Natural killer cell (primary cell): Measurements from ENCODE around the gene ZNF525. TPM values are rescaled to one million over a fixed set of nuclear protein-coding genes. Genes with fewer than 3 reads are reported as not detected.
A peak's percentile ranks its signal among the peaks of the same experiment; 100 is the strongest.

ENCODE experiments used
- ATAC-seq, 3 donors: fragments of 150-1000 bp in 2 of 3; fragments of 200-7000 bp in 1 of 3; cut with Tn5 transposase; 1 replicate in 1 of 3; 2 replicates in 2 of 3; pipeline ENCODE4 v1.10.0; 2021; ENCODE audit warnings: mild to moderate bottlenecking in 2 of 3, moderate library complexity in 2 of 3
- DNase-seq, 2 donors: peaks; one replicate each; pipeline versions ENCODE4 v3.0.0 to v3.0.0-alpha.2; 2013 to 2021; ENCODE audit warnings: mixed read lengths in 1 of 2
- H3K27ac ChIP-seq: one replicate; pipeline ENCODE4 v1.5.1; 2013; ENCODE audit warnings: mild to moderate bottlenecking, low read length
- H3K27me3 ChIP-seq: one replicate; pipeline ENCODE4 v1.6.1; 2013; ENCODE audit warnings: low read length; ENCODE audit not compliant: control insufficient read depth, insufficient read depth
- H3K36me3 ChIP-seq: one replicate; pipeline ENCODE4 v1.6.1; 2013; ENCODE audit warnings: low read length; ENCODE audit not compliant: control insufficient read depth, insufficient read depth
- H3K4me1 ChIP-seq: one replicate; pipeline ENCODE4 v1.6.1; 2013; ENCODE audit warnings: low read length; ENCODE audit not compliant: control insufficient read depth, insufficient read depth
- H3K4me3 ChIP-seq: one replicate; pipeline ENCODE4 v1.5.1; 2013; ENCODE audit warnings: low read length
- H3K9me3 ChIP-seq: one replicate; pipeline ENCODE4 v1.6.1; 2013; ENCODE audit warnings: low read length; ENCODE audit not compliant: control insufficient read depth, insufficient read depth
- H3K27ac Mint-ChIP-seq, 2 donors: one replicate each; pipeline ENCODE4 v1.8.0; 2022; ENCODE audit warnings: mild to moderate bottlenecking in 2 of 2, mixed read lengths in 2 of 2, moderate library complexity in 1 of 2
- H3K27me3 Mint-ChIP-seq, 2 donors: one replicate each; pipeline ENCODE4 v1.8.0; 2022; ENCODE audit warnings: low read depth in 2 of 2, mixed read lengths in 2 of 2
- H3K36me3 Mint-ChIP-seq: one replicate; pipeline ENCODE4 v1.8.0; 2022; ENCODE audit warnings: mixed read lengths
- H3K4me1 Mint-ChIP-seq, 2 donors: one replicate each; pipeline ENCODE4 v1.8.0; 2022; ENCODE audit warnings: mixed read lengths in 2 of 2
- H3K4me3 Mint-ChIP-seq: one replicate; pipeline ENCODE4 v1.8.0; 2022; ENCODE audit warnings: mild to moderate bottlenecking, moderate library complexity, mixed read lengths
- H3K9me3 Mint-ChIP-seq, 2 donors: one replicate each; pipeline ENCODE4 v1.8.0; 2022; ENCODE audit warnings: mixed read lengths in 2 of 2
- CTCF ChIP-seq: fragments of 200-600 bp; IDR thresholded peaks from one replicate; pipeline ENCODE4 v1.8.0; 2022; ENCODE audit warnings: antibody characterized with exemption
- WGBS: methylation state at CpG from one replicate; pipeline ENCODE4 v1.1.7; 2013; ENCODE audit warnings: missing lambda C conversion rate; ENCODE audit not compliant: insufficient coverage; 5-methylcytosine and 5-hydroxymethylcytosine counted together
- intact Hi-C: fragments of 100-400 bp; cut with micrococcal nuclease; formaldehyde crosslinking; loops from one replicate; pipeline ENCODE4 v1.14.2; 2022
- total RNA-seq, 4 donors: library from RNA; stranded (reverse); fragments of 120-200 nt in 1 of 4; gene quantifications; one replicate each; pipeline versions ENCODE4 v1.2.3 to v1.2.4, GENCODE V29; 2013 to 2022

ZNF525 gene
- total RNA-seq, 3 donors from 2014 or later (not counting 1 experiment from before 2014, with no cell fraction given): 20.7 to 27.0 (median 21.8) TPM

GRCh38 chr19:53424968-53425597 lies 59.6 kb downstream of the ZNF525 start:
- DNase-seq (peak; percentile 47 to 88), ATAC-seq (peak; percentile 89 to 99 (median 98))
- peak; percentile 81 for TF ChIP-seq CTCF
- no peaks in the 10 kb centered on the region for H3K36me3 Mint-ChIP-seq
- Histone ChIP-seq H3K4me1 (no peaks in the 10 kb centered on the region), H3K27ac (no peak overlapping the region), H3K9me3 (no peaks in the 10 kb centered on the region), H3K27me3 (no peaks in the 10 kb centered on the region), H3K36me3 (no peaks in the 10 kb centered on the region), H3K4me3 (no peak overlapping the region)
- no peaks in the 10 kb centered on the region for H3K9me3 Mint-ChIP-seq
- 22% methylated on average over 7 of the region's 9 CpGs for WGBS
- H3K27me3 Mint-ChIP-seq: no peaks in the 10 kb centered on the region
- no peaks in the 10 kb centered on the region for H3K4me1 Mint-ChIP-seq
- no peak overlapping the region for H3K4me3 Mint-ChIP-seq
- H3K27ac Mint-ChIP-seq: no peak overlapping the region
- intact Hi-C loops: loop anchor here (1.0 to 2.0 kb wide), 3 partner anchors 30 to 321 kb away; partner anchors contain the start of gene ZNF765

DNA sequence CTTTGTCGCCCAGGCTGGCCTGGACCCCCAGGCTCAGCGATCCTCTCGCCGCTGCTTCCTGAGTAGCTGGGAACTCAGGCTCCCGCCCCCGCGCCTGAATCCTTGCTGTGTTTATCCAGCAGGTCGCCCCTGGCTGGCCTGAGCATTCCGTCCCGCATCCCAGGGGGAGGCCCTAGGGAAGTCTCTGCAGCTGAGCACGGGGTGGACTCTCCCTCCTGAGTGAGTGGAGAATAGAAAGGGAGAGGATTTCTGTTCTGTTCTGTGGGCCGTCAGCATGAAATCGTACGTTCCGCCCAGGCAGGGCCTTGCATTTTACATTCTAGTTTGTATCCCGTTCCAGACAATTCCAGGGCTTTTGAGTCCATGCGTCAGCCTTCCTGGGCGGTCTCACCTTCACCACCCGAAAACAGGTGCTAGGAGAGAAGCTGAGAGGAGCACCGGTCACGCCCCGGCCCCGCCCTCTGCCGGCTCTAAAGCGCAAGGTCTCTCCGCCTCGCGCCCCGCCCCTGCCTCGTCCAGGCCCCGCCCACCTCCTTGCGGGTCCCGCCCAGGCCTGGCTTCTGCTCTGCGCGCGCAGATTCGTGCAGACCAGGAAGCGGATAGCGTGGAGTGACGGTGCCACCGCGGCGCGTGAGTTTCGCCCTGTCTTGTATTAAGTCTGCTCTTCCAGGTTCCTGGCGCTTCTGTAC lies 66.0 kb downstream of the ZNF525 start, which contains the start of gene ZNF761:
Gene ZNF761 (plus strand): TSS at position 586 of the 689 bp plus-strand sequence. CDS start 15,285 bp downstream, outside the sequence.
- DNase-seq: peak; percentile 98 to 99
- peak within 1 kb of the TSS; percentile 95 for H3K4me3 Mint-ChIP-seq
- Histone ChIP-seq H3K27ac (peak within 1 kb of the TSS; percentile 77), H3K36me3 (peaks cover 8% of the 10 kb centered on the region), H3K4me1 (peaks cover 14% of the 10 kb centered on the region), H3K27me3 (no peaks in the 10 kb centered on the region), H3K9me3 (no peaks in the 10 kb centered on the region), H3K4me3 (peak within 1 kb of the TSS; percentile 77)
- peak; percentile 98 to 100 (median 99) for ATAC-seq
- TF ChIP-seq CTCF: peak; percentile 36
- WGBS: 1% methylated on average over 46 of the region's 46 CpGs
- no peaks in the 10 kb centered on the region for H3K9me3 Mint-ChIP-seq
- H3K4me1 Mint-ChIP-seq: peaks cover 27 to 32% of the 10 kb centered on the region in 2 donors
- peaks cover 8% of the 10 kb centered on the region for H3K36me3 Mint-ChIP-seq
- no peaks in the 10 kb centered on the region for H3K27me3 Mint-ChIP-seq
- H3K27ac Mint-ChIP-seq: peak within 1 kb of the TSS; percentile 90 to 92
- intact Hi-C loops: loop anchor here (2.0 to 5.0 kb wide), 2 partner anchors 35 to 234 kb away; partner anchors contain the start of gene ZNF813

GRCh38 chr19:53432088-53432661 lies 66.7 kb downstream of the ZNF525 start:
- no peaks in the 10 kb centered on the region for H3K9me3 Mint-ChIP-seq
- no peaks in the 10 kb centered on the region for H3K27me3 ChIP-seq
- H3K36me3 ChIP-seq: peaks cover 8% of the 10 kb centered on the region
- no peaks in the 10 kb centered on the region for H3K9me3 ChIP-seq
- H3K4me3 Mint-ChIP-seq: peak overlapping the region; percentile 95
- H3K36me3 Mint-ChIP-seq: peaks cover 8% of the 10 kb centered on the region
- no peaks in the 10 kb centered on the region for H3K27me3 Mint-ChIP-seq
- peak overlapping the region; percentile 90 to 92 for H3K27ac Mint-ChIP-seq
- ATAC-seq (peak; percentile 27 to 48 (median 32)), DNase-seq (no peak)
- intact Hi-C loops: loop anchor here (5.0 kb wide), 1 partner anchor 235 kb away; no protein-coding TSS in a partner anchor
- peaks cover 27 to 32% of the 10 kb centered on the region in 2 donors for H3K4me1 Mint-ChIP-seq
- peaks cover 14% of the 10 kb centered on the region for H3K4me1 ChIP-seq
- H3K27ac ChIP-seq: peak overlapping the region; percentile 77
- TF ChIP-seq CTCF: no peak
- under 1% methylated on average over 30 of the region's 30 CpGs for WGBS
- peak overlapping the region; percentile 77 for H3K4me3 ChIP-seq

Other genes starting within 250 kb of the ZNF525 start
- 1 to 10 TPM; 1.3 to 3.1 (median 1.7) TPM for gene ZNF415, start 232.8 kb upstream of the ZNF525 start, total RNA-seq
- 1 to 10 TPM; 5.8 to 10.0 (median 9.2) TPM for gene ZNF347, start 206.7 kb upstream of the ZNF525 start, total RNA-seq
- 1 to 10 TPM; 3.4 to 5.3 (median 4.9) TPM for gene ZNF665, start 172.3 kb upstream of the ZNF525 start, total RNA-seq
- gene ZNF677, start 110.8 kb upstream of the ZNF525 start, total RNA-seq: 10 to 100 TPM; 16.4 to 19.8 (median 18.4) TPM
- gene VN1R2, start 107.4 kb upstream of the ZNF525 start, total RNA-seq: not detected
- gene VN1R4, start 98.0 kb upstream of the ZNF525 start, total RNA-seq: not detected
- 10 to 100 TPM in 1 of 3 donors, 1 to 10 TPM in 2; 8.7 to 13.2 (median 9.0) TPM for gene ZNF845, start 32.0 kb upstream of the ZNF525 start, total RNA-seq
- 10 to 100 TPM in 2 of 3 donors, 1 to 10 TPM in 1; 8.5 to 16.4 (median 11.8) TPM for gene ZNF765, start 29.4 kb downstream of the ZNF525 start, total RNA-seq
- gene ZNF761, start 66.3 kb downstream of the ZNF525 start, total RNA-seq: 1 to 10 TPM; 6.8 to 8.9 (median 8.5) TPM
- gene ZNF813, start 102.0 kb downstream of the ZNF525 start, total RNA-seq: 1 to 10 TPM; 2.5 to 5.0 (median 3.1) TPM
- gene ZNF331, start 172.4 kb downstream of the ZNF525 start, total RNA-seq: 100 to 1,000 TPM; 153 to 245 (median 204) TPM